Mesenchymal stem cell (in vitro differentiated cells and primary cell): Measurements from ENCODE around the gene PAX2.

Experiments
- DNase-seq: peaks from one replicate; pipeline ENCODE4 v3.0.0-alpha.2; 2013
- H2AFZ ChIP-seq: one replicate; pipeline ENCODE4 v1.6.1; 2013; ENCODE audit warnings: low read depth, mild to moderate bottlenecking, control low read depth, inconsistent platforms, low read length, moderate library complexity
- H2AK5ac ChIP-seq: 2 replicates; pipeline ENCODE4 v1.6.1; 2013; ENCODE audit warnings: low read length, moderate library complexity, mild to moderate bottlenecking, inconsistent platforms; ENCODE audit not compliant: severe bottlenecking
- H2BK120ac ChIP-seq: one replicate; pipeline ENCODE4 v1.6.1; 2013; ENCODE audit warnings: low read depth, mild to moderate bottlenecking, inconsistent platforms, low read length, moderate library complexity
- H2BK12ac ChIP-seq, 2 experiments: one replicate each; pipeline ENCODE4 v1.6.1; 2013; ENCODE audit warnings: inconsistent platforms in 2 of 2, low read length in 2 of 2, mild to moderate bottlenecking in 2 of 2, moderate library complexity in 2 of 2, control low read depth in 1 of 2
- H2BK15ac ChIP-seq: one replicate; pipeline ENCODE4 v1.6.1; 2013; ENCODE audit warnings: mild to moderate bottlenecking, low read depth, inconsistent platforms; ENCODE audit not compliant: poor library complexity, severe bottlenecking
- H2BK5ac ChIP-seq: 2 replicates; pipeline ENCODE4 v1.6.1; 2013; ENCODE audit warnings: low read depth, mild to moderate bottlenecking, low read length, control low read depth, inconsistent platforms; ENCODE audit not compliant: poor library complexity, severe bottlenecking
- H3K14ac ChIP-seq, 2 experiments: one replicate each; pipeline ENCODE4 v1.6.1; 2013; ENCODE audit warnings: inconsistent platforms in 2 of 2, low read length in 2 of 2, control low read depth in 1 of 2, mild to moderate bottlenecking in 1 of 2, moderate library complexity in 1 of 2
- H3K18ac ChIP-seq, 2 experiments: one replicate each; pipeline ENCODE4 v1.6.1; 2013; ENCODE audit warnings: inconsistent platforms in 2 of 2, low read length in 2 of 2, control low read depth in 1 of 2, low read depth in 1 of 2, mild to moderate bottlenecking in 1 of 2
- H3K23ac ChIP-seq, 2 experiments: one replicate each; pipeline ENCODE4 v1.6.1; 2013; ENCODE audit warnings: inconsistent platforms in 2 of 2, low read length in 2 of 2, mild to moderate bottlenecking in 2 of 2, moderate library complexity in 2 of 2, control low read depth in 1 of 2
- H3K27ac ChIP-seq: 2 replicates; pipeline ENCODE4 v1.5.1; 2013; ENCODE audit warnings: mild to moderate bottlenecking, moderate library complexity, low read length, control low read depth, inconsistent platforms; ENCODE audit not compliant: poor library complexity, severe bottlenecking
- H3K27me3 ChIP-seq, 2 experiments: 2 replicates each; pipeline versions ENCODE4 v1.6.1 to v1.7.0; 2013; ENCODE audit warnings: low read length in 2 of 2, mild to moderate bottlenecking in 2 of 2, moderate library complexity in 2 of 2, control low read depth in 1 of 2, inconsistent platforms in 1 of 2; ENCODE audit not compliant: control insufficient read depth in 1 of 2, insufficient read depth in 1 of 2
- H3K36me3 ChIP-seq, 2 experiments: 2 replicates each; pipeline versions ENCODE4 v1.6.1 to v1.7.0; 2013; ENCODE audit warnings: low read length in 2 of 2, control low read depth in 1 of 2, inconsistent platforms in 1 of 2, low read depth in 1 of 2, mild to moderate bottlenecking in 1 of 2; ENCODE audit not compliant: insufficient read depth in 2 of 2, control insufficient read depth in 1 of 2
- H3K4ac ChIP-seq, 2 experiments: one replicate each; pipeline ENCODE4 v1.6.1; 2013; ENCODE audit warnings: inconsistent platforms in 2 of 2, low read length in 2 of 2, mild to moderate bottlenecking in 2 of 2, moderate library complexity in 2 of 2, control low read depth in 1 of 2, low read depth in 1 of 2
- H3K4me1 ChIP-seq: 2 replicates; pipeline ENCODE4 v1.6.1; 2013; ENCODE audit warnings: low read depth, low read length, control low read depth; ENCODE audit not compliant: control insufficient read depth, insufficient read depth
- H3K4me2 ChIP-seq: 2 replicates; pipeline ENCODE4 v1.6.1; 2013; ENCODE audit warnings: low read length, mild to moderate bottlenecking, inconsistent platforms; ENCODE audit not compliant: poor library complexity, severe bottlenecking
- H3K4me3 ChIP-seq, 2 experiments: 2 replicates each; pipeline versions ENCODE4 v1.5.1 to v1.7.0; 2013; ENCODE audit warnings: low read length in 2 of 2, mild to moderate bottlenecking in 2 of 2, control low read depth in 1 of 2, low read depth in 1 of 2; ENCODE audit not compliant: insufficient read depth in 1 of 2
- H3K79me1 ChIP-seq: replicated peaks from 2 replicates; pipeline ENCODE4 v1.6.1; 2013; ENCODE audit warnings: mild to moderate bottlenecking, control low read depth, low read length, inconsistent platforms; ENCODE audit not compliant: poor library complexity, severe bottlenecking
- H3K9ac ChIP-seq: 2 replicates; pipeline ENCODE4 v1.7.0; 2013; ENCODE audit warnings: mild to moderate bottlenecking, low read length, moderate library complexity
- H3K9me3 ChIP-seq: 2 replicates; pipeline ENCODE4 v1.7.0; 2013; ENCODE audit warnings: mild to moderate bottlenecking, low read length; ENCODE audit not compliant: control insufficient read depth
- H4K8ac ChIP-seq: one replicate; pipeline ENCODE4 v1.6.1; 2013; ENCODE audit warnings: inconsistent platforms, mild to moderate bottlenecking, low read length, moderate library complexity
- H4K91ac ChIP-seq: one replicate; pipeline ENCODE4 v1.6.1; 2013; ENCODE audit warnings: mild to moderate bottlenecking, low read length, inconsistent platforms
- WGBS: methylation state at CpG from one replicate; pipeline ENCODE4 v1.1.7; 2013; ENCODE audit warnings: mixed read lengths; 5-methylcytosine and 5-hydroxymethylcytosine counted together

Gene PAX2

GRCh38 chr10:100735337-100736143 lies 9.8 kb upstream of the PAX2 start:
- DNase-seq = no peak
- Histone ChIP-seq H2AFZ (no peak overlapping the region), H3K27me3 (peaks cover 61 to 98% of the 10 kb centered on the region in 2 experiments), H3K27ac (no peak overlapping the region), H3K23ac (no peak overlapping the region), H3K18ac (no peak overlapping the region), H3K36me3 (no peaks in the 10 kb centered on the region), H2BK12ac (no peak overlapping the region), H2BK15ac (no peak overlapping the region), H4K8ac (no peak overlapping the region), H3K9me3 (peaks cover 5% of the 10 kb centered on the region), H2AK5ac (no peak overlapping the region), H3K9ac (no peak overlapping the region), H2BK5ac (no peak overlapping the region), H2BK120ac (no peak overlapping the region), H3K4ac (no peak overlapping the region), H3K4me3 (peak overlapping the region in 1 of 2 experiments; percentile 40), H3K14ac (no peak overlapping the region), H3K4me1 (peaks cover 55% of the 10 kb centered on the region), H3K79me1 (no peaks in the 10 kb centered on the region), H4K91ac (no peak overlapping the region), H3K4me2 (peak overlapping the region; percentile 25)
- 4% methylated on average over 59 of the region's 73 CpGs for WGBS

GRCh38 chr10:100736144-100736808 lies 9.1 kb upstream of the PAX2 start:
- Histone ChIP-seq H3K9me3 (peaks cover 5% of the 10 kb centered on the region), H3K27ac (no peak overlapping the region), H2AK5ac (no peak overlapping the region), H3K4ac (no peak overlapping the region), H3K36me3 (no peaks in the 10 kb centered on the region), H3K9ac (no peak overlapping the region), H4K8ac (no peak overlapping the region), H3K4me1 (peaks cover 48% of the 10 kb centered on the region), H2AFZ (no peak overlapping the region), H3K14ac (no peak overlapping the region), H2BK5ac (no peak overlapping the region), H2BK120ac (no peak overlapping the region), H3K4me3 (no peak overlapping the region), H2BK15ac (no peak overlapping the region), H3K79me1 (no peaks in the 10 kb centered on the region), H2BK12ac (no peak overlapping the region), H3K23ac (no peak overlapping the region), H3K27me3 (peaks cover 68 to 98% of the 10 kb centered on the region in 2 experiments), H4K91ac (no peak overlapping the region), H3K18ac (no peak overlapping the region), H3K4me2 (no peak overlapping the region)
- 47% methylated on average over 6 of the region's 6 CpGs for WGBS
- DNase-seq = no peak

- Histone ChIP-seq H3K9ac (no peak overlapping the region), H3K27me3 (peaks cover 74 to 98% of the 10 kb centered on the region in 2 experiments), H3K4me3 (no peak overlapping the region), H3K4me2 (no peak overlapping the region), H3K9me3 (peaks cover 5% of the 10 kb centered on the region), H2AFZ (no peak overlapping the region), H3K4me1 (peaks cover 45% of the 10 kb centered on the region), H2BK15ac (no peak overlapping the region), H3K14ac (no peak overlapping the region), H2BK120ac (no peak overlapping the region), H3K23ac (no peak overlapping the region), H3K36me3 (no peaks in the 10 kb centered on the region), H3K79me1 (no peaks in the 10 kb centered on the region), H3K27ac (no peak overlapping the region), H2BK5ac (no peak overlapping the region), H2BK12ac (no peak overlapping the region), H3K4ac (no peak overlapping the region), H3K18ac (no peak overlapping the region), H2AK5ac (no peak overlapping the region), H4K8ac (no peak overlapping the region), H4K91ac (no peak overlapping the region)
- no peak for DNase-seq
- WGBS = 30% methylated on average over 7 of the region's 7 CpGs
Observed at GRCh38 chr10:100736809-100737354, 8.5 kb upstream of the PAX2 start.

GRCh38 chr10:100737355-100738054 lies 7.9 kb upstream of the PAX2 start:
- Histone ChIP-seq H3K18ac (no peak overlapping the region), H3K4ac (no peak overlapping the region), H3K9ac (no peak overlapping the region), H3K27ac (no peak overlapping the region), H3K36me3 (no peaks in the 10 kb centered on the region), H3K14ac (no peak overlapping the region), H3K4me1 (peaks cover 43% of the 10 kb centered on the region), H2BK5ac (no peak overlapping the region), H4K91ac (no peak overlapping the region), H3K23ac (no peak overlapping the region), H2BK15ac (no peak overlapping the region), H3K4me3 (peak overlapping the region in 1 of 2 experiments; percentile 37), H3K79me1 (no peaks in the 10 kb centered on the region), H3K4me2 (peak overlapping the region; percentile 61), H2AFZ (no peak overlapping the region), H4K8ac (no peak overlapping the region), H2BK120ac (no peak overlapping the region), H3K27me3 (peaks cover 81 to 98% of the 10 kb centered on the region in 2 experiments), H2BK12ac (no peak overlapping the region), H2AK5ac (no peak overlapping the region), H3K9me3 (peaks cover 5% of the 10 kb centered on the region)
- 5% methylated on average over 46 of the region's 51 CpGs for WGBS
- no peak for DNase-seq
